KBM-7 (cell line): ENCODE data around the gene QRFP.

ENCODE experiments used
- DNase-seq: peaks from one replicate; pipeline ENCODE4 v3.0.0-alpha.2; 2015
- in situ Hi-C: fragments of 300-500 bp; cut with MboI; formaldehyde crosslinking; loops from 2 replicates; pipeline ENCODE4 v1.14.3; 2020; ENCODE audit warnings: low sequenced_read_pairs, low pct_unique_long_range_greater_than_20kb, mixed read lengths

The QRFP gene

GRCh38 chr9:130896233-130897014 lies at the start of gene QRFP:
Gene QRFP, minus strand, starts transcription at chr9:130896812. Its CDS starts 2,974 bp downstream, at chr9:130893838.
- no peak for DNase-seq
- in situ Hi-C loops: no loop called here

- in situ Hi-C loops: no loop called here
These were observed 48.6 kb upstream of the QRFP start for GRCh38 chr9:130945173-130945572.

GRCh38 chr9:130944510-130945058 lies 48.0 kb upstream of the QRFP start:
- no peak for DNase-seq
- in situ Hi-C loops: no loop called here

More at GRCh38 chr9:130945173-130945572, 48.6 kb upstream of the QRFP start:
- no peak for DNase-seq

GRCh38 chr9:130943777-130944176 lies 47.2 kb upstream of the QRFP start:
- DNase-seq: no peak
- in situ Hi-C loops: no loop called here

GRCh38 chr9:130943221-130943620 lies 46.6 kb upstream of the QRFP start:
- in situ Hi-C loops: no loop called here
- DNase-seq: no peak

- no peak for DNase-seq
- in situ Hi-C loops: no loop called here
These were observed 46.1 kb upstream of the QRFP start for GRCh38 chr9:130942679-130943078.

- in situ Hi-C loops: no loop called here
These were observed 45.5 kb upstream of the QRFP start for GRCh38 chr9:130942084-130942483.

GRCh38 chr9:130940693-130941576 lies 44.3 kb upstream of the QRFP start:
- in situ Hi-C loops: no loop called here
- DNase-seq: peak; percentile 54

More at GRCh38 chr9:130942084-130942483, 45.5 kb upstream of the QRFP start:
- no peak for DNase-seq

- DNase-seq: no peak
- in situ Hi-C loops: no loop called here
These were observed 43.5 kb upstream of the QRFP start for GRCh38 chr9:130940027-130940549.

- DNase-seq: no peak
- in situ Hi-C loops: no loop called here
These were observed 42.9 kb upstream of the QRFP start for GRCh38 chr9:130939405-130940026.

- in situ Hi-C loops: no loop called here
- DNase-seq: peak; percentile 42
These were observed 42.2 kb upstream of the QRFP start, which contains the start of gene FIBCD1 for GRCh38 chr9:130938652-130939404. Gene FIBCD1, minus strand, starts transcription at chr9:130939247. Its CDS starts 640 bp downstream, at chr9:130938607.

- in situ Hi-C loops: no loop called here
- DNase-seq: no peak
These were observed 41.6 kb upstream of the QRFP start for GRCh38 chr9:130938184-130938651.

- in situ Hi-C loops: no loop called here
- no peak for DNase-seq
These were observed 40.8 kb upstream of the QRFP start for GRCh38 chr9:130937146-130938076.

- no peak for DNase-seq
- in situ Hi-C loops: no loop called here
These were observed 39.9 kb upstream of the QRFP start for GRCh38 chr9:130936285-130937117.

- in situ Hi-C loops: no loop called here
- no peak for DNase-seq
These were observed 39.1 kb upstream of the QRFP start for GRCh38 chr9:130935648-130936271.
